Uterus (tissue), 4 donors: ENCODE results near the gene PARP4. TPM values are rescaled to one million over a fixed set of nuclear protein-coding genes. Genes with fewer than 3 reads are reported as not detected.
"Not testable (repeated sequence)": the region's sequence is repeated elsewhere in the genome, so short reads cannot be mapped to it uniquely, and the experiment has no call there.

Source experiments
- DNase-seq, 2 donors: peaks; one replicate each; pipeline ENCODE4 v3.0.0-alpha.2; 2019 to 2020
- H3K27ac ChIP-seq, 2 donors: fragments of 200-600 bp; sonication (generic); 1 replicate in 1 of 2; 2 replicates in 1 of 2; pipeline ENCODE4 v1.5.1; 2016 to 2018
- H3K27me3 ChIP-seq, 2 donors: fragments of 200-600 bp; sonication (generic); one replicate each; pipeline ENCODE4 v1.5.1; 2018 to 2019; ENCODE audit warnings: control low read depth in 1 of 2
- H3K36me3 ChIP-seq, 2 donors: fragments of 200-600 bp; sonication (generic); one replicate each; pipeline ENCODE4 v1.5.1; 2019; ENCODE audit warnings: control low read depth in 1 of 2
- H3K4me1 ChIP-seq, 2 donors: fragments of 200-600 bp; sonication (generic); one replicate each; pipeline ENCODE4 v1.5.1; 2018 to 2019; ENCODE audit warnings: control low read depth in 1 of 2
- H3K4me3 ChIP-seq, 2 donors: fragments of 200-600 bp; sonication (generic); 1 replicate in 1 of 2; 2 replicates in 1 of 2; pipeline ENCODE4 v1.5.1; 2018 to 2019; ENCODE audit warnings: mild to moderate bottlenecking in 1 of 2
- H3K9me3 ChIP-seq, 2 donors: fragments of 200-600 bp; sonication (generic); one replicate each; pipeline ENCODE4 v1.5.1; 2019; ENCODE audit warnings: control low read depth in 1 of 2
- CTCF ChIP-seq, 4 experiments: fragments of 200-600 bp in 2 of 4; fragments of 450-650 bp in 2 of 4; sonication (generic) in 2 of 4; IDR thresholded peaks; one replicate each; pipeline ENCODE4 v1.5.1; 2016 to 2019; ENCODE audit warnings: antibody characterized with exemption in 4 of 4, mild to moderate bottlenecking in 2 of 4, moderate library complexity in 1 of 4
- POLR2A ChIP-seq, 2 donors: fragments of 450-650 bp; IDR thresholded peaks; one replicate each; pipeline ENCODE4 v1.6.1; 2016; ENCODE audit warnings: antibody characterized with exemption in 2 of 2, mild to moderate bottlenecking in 1 of 2, moderate library complexity in 1 of 2
- intact Hi-C: fragments of 100-400 bp; cut with DNase I; formaldehyde crosslinking; loops from one replicate; pipeline ENCODE4 v1.15.1; 2023; ENCODE audit warnings: low total_unique reads
- total RNA-seq, 4 donors: library from RNA; depleted of rRNA in 3 of 4; stranded (reverse); fragments of >200 nt in 3 of 4; gene quantifications; one replicate each; pipeline versions ENCODE4 v1.1.0 to v1.2.4, GENCODE V29; 2014 to 2023
- donor health status: DM: yes; HTN: yes; CAD: no.

The PARP4 gene
- total RNA-seq, 4 donors from 2014 or later: 19.5 to 59.7 (median 43.1) TPM

GRCh38 chr13:24454056-24454455 is 58.5 kb downstream of the PARP4 start:
- Histone ChIP-seq H3K27me3 (no peaks in the 10 kb centered on the region), H3K4me3 (no peak overlapping the region), H3K36me3 (no peaks in the 10 kb centered on the region), H3K4me1 (no peaks in the 10 kb centered on the region), H3K27ac (no peak overlapping the region), H3K9me3 (no peaks in the 10 kb centered on the region)
- intact Hi-C loops: no loop called here
- no peak for TF ChIP-seq CTCF (IDR thresholded peaks at IDR 0.05)
- no peak for TF ChIP-seq POLR2A (IDR thresholded peaks at IDR 0.05)
- no peak for DNase-seq

DNA sequence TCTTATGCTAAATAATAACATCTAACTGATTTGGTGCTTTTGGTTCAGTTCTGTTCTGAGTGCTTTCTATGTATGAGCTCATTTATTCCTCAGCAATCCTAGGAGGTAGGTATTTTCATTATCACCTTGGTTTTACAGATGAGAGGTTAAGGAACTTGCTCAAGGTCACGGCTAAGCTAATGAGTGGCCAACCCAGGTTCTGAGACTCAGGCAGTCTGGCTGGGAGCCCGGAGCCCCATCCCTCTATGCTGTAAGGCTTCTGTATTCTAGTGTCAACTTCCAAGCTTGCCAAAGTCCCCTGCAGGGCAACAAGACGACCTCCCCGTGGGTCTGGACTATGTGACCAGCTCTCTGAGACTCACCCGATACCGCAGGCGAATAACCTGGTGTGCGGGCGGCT is 60.5 kb downstream of the PARP4 start:
- intact Hi-C loops: no loop called here
- Histone ChIP-seq H3K4me3 (no peak overlapping the region), H3K27me3 (no peaks in the 10 kb centered on the region), H3K36me3 (no peaks in the 10 kb centered on the region), H3K27ac (no peak overlapping the region), H3K9me3 (no peaks in the 10 kb centered on the region), H3K4me1 (no peaks in the 10 kb centered on the region)
- TF ChIP-seq CTCF (IDR thresholded peaks at IDR 0.05) (no peak), POLR2A (IDR thresholded peaks at IDR 0.05) (no peak)
- DNase-seq: no peak

DNA sequence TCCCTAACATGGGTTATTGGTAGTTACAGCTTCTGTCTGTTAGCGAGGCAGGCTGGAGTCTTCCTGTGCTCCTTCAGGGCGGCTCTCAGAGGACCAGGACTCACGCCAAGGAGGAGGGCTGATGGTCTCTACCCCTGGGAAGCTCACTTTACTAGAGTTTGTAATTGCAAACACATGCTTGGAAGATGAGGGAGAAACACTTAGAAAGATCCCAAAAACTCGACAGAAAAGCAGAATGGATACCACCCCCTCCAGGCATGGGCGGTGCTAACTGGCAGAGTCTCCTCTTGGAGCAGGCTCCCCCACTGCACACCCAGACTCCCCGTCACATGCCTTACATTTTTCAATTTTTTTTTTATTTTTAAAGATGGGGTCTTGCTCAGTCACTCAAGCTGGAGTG is 62.0 kb downstream of the PARP4 start:
- intact Hi-C loops: no loop called here
- Histone ChIP-seq H3K4me1 (no peaks in the 10 kb centered on the region), H3K4me3 (no peak overlapping the region), H3K27me3 (no peaks in the 10 kb centered on the region), H3K27ac (no peak overlapping the region), H3K9me3 (no peaks in the 10 kb centered on the region), H3K36me3 (no peaks in the 10 kb centered on the region)
- TF ChIP-seq POLR2A (IDR thresholded peaks at IDR 0.05) (no peak), CTCF (IDR thresholded peaks at IDR 0.05) (no peak)
- no peak for DNase-seq

DNA sequence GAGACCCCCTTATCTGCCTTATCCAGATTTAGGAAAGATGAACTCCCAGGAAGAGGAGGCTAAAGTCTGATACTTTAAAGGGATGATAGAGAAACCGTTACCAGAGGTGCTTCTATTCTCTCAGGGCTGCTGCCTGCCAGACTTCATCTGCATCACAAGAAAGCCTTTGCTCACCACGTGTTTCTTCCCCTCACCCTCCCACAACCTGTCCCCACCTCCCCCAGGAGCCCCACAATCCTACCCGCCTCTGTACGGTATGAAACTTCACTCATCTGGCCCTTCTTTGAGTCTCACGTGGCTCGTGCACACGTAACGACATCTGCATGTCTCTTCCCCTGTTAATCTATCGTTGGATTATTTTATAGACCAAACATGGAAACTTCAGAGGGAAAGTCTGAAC is 67.7 kb downstream of the PARP4 start:
- H3K9me3 ChIP-seq, H3K4me3 ChIP-seq, intact Hi-C loops, H3K36me3 ChIP-seq, DNase-seq, H3K27ac ChIP-seq, H3K27me3 ChIP-seq, H3K4me1 ChIP-seq: not testable (repeated sequence)

- no peak overlapping the region for H3K4me3 ChIP-seq
- H3K27me3 ChIP-seq: no peaks in the 10 kb centered on the region
- H3K9me3 ChIP-seq: no peaks in the 10 kb centered on the region
- intact Hi-C loops: no loop called here
- no peaks in the 10 kb centered on the region for H3K36me3 ChIP-seq
- TF ChIP-seq POLR2A (IDR thresholded peaks at IDR 0.05): no peak
- no peak for TF ChIP-seq CTCF (IDR thresholded peaks at IDR 0.05)
- no peak overlapping the region for H3K27ac ChIP-seq
- H3K4me1 ChIP-seq: no peaks in the 10 kb centered on the region
- no peak for DNase-seq
Measured at GRCh38 chr13:24443366-24443765, 69.2 kb downstream of the PARP4 start.

GRCh38 chr13:24426045-24426444 is 86.5 kb downstream of the PARP4 start:
- intact Hi-C loops, H3K36me3 ChIP-seq, DNase-seq, H3K9me3 ChIP-seq, H3K27me3 ChIP-seq, H3K4me1 ChIP-seq, H3K4me3 ChIP-seq, H3K27ac ChIP-seq: not testable (repeated sequence)

DNA sequence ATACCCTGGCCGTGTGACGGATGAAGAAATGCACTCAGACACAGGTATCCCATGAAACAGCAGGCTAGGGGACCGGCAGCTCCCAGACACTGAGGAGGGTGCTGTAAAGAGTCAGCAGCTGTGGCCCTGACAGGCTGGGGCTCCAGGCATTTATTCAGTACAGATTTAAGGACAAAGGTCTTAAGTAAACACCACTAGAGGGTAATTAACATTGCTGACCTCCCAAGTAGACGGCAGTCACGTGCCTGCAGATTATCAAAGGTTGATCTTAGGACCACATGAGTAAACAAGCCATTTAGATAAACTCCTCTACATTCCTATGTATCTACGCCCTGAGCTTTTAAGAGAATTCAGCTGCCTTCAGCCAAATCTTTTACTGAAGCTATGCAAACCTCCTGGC is 92.9 kb downstream of the PARP4 start:
- H3K4me3 ChIP-seq, H3K27me3 ChIP-seq, DNase-seq, H3K36me3 ChIP-seq, H3K4me1 ChIP-seq, intact Hi-C loops, H3K27ac ChIP-seq, H3K9me3 ChIP-seq: not testable (repeated sequence)
